Lower lobe of right lung (tissue), 2 donors: ENCODE results near the gene TSG101. TPM values are rescaled to one million over a fixed set of nuclear protein-coding genes. Genes with fewer than 3 reads are reported as not detected.

Source experiments
- ATAC-seq, 2 donors: fragments of 200-7000 bp; cut with Tn5 transposase; one replicate each; pipeline ENCODE4 v1.9.1; 2020 to 2022; ENCODE audit warnings: mild to moderate bottlenecking in 2 of 2, moderate library complexity in 2 of 2
- DNase-seq: peaks from one replicate; pipeline ENCODE4 v3.0.0-alpha.2; 2020
- H3K27ac ChIP-seq: fragments of 200-600 bp; one replicate; pipeline ENCODE4 v1.8.0; 2022
- H3K27me3 ChIP-seq: fragments of 200-600 bp; one replicate; pipeline ENCODE4 v1.8.0; 2022; ENCODE audit warnings: low read depth
- H3K36me3 ChIP-seq: fragments of 200-600 bp; one replicate; pipeline ENCODE4 v1.8.0; 2022; ENCODE audit warnings: mild to moderate bottlenecking
- H3K4me1 ChIP-seq: fragments of 200-600 bp; one replicate; pipeline ENCODE4 v1.8.0; 2022
- H3K4me3 ChIP-seq: fragments of 200-600 bp; one replicate; pipeline ENCODE4 v1.8.0; 2022; ENCODE audit warnings: mild to moderate bottlenecking
- H3K9me3 ChIP-seq: fragments of 200-600 bp; one replicate; pipeline ENCODE4 v1.8.0; 2022
- CTCF ChIP-seq: fragments of 200-600 bp; IDR thresholded peaks from one replicate; pipeline ENCODE4 v1.8.0; 2022; ENCODE audit warnings: antibody characterized with exemption, mild to moderate bottlenecking
- intact Hi-C: fragments of 100-400 bp; cut with DNase I; formaldehyde crosslinking; loops from one replicate; pipeline ENCODE4 v1.11.0; 2022
- total RNA-seq: library from RNA; stranded (reverse); fragmentation: NEBNext Ultra II Directional; extraction: Animal tissue kit (Norgen Biotek cat#: 25700); gene quantifications from one replicate; pipeline ENCODE4 v1.2.1, GENCODE V29; 2021
- donor health status: DM: no; HTN: yes; CAD: no; lungs with severe emphysema.

Gene TSG101
- total RNA-seq, 1 donor from 2014 or later = 61.8 TPM

DNA sequence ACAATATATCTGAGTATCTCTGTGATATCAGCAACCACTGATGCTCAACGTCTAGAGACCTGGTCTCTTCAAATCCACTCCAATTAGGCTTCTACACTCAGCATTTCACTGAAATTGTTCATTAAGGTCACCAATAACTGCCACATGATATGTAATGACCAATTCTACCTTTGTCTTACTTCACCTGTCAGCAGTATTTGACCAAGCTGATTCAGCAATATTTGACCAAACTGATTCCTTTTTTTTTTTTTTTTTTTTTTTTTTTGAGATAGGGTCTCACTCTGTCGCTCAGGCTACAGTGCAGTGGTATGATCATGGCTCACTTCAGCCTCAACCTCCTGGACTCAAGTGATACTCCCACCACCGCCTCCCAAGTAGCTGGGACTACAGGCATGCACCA, 5.6 kb downstream of the TSG101 start:
- intact Hi-C loops = no loop called here
- ATAC-seq = no peak
- DNase-seq = no peak
- H3K9me3 ChIP-seq = no peaks in the 10 kb centered on the region
- no peak for TF ChIP-seq CTCF
- H3K4me1 ChIP-seq = peaks cover 20% of the 10 kb centered on the region
- H3K36me3 ChIP-seq = peaks cover 32% of the 10 kb centered on the region
- no peaks in the 10 kb centered on the region for H3K27me3 ChIP-seq
- H3K27ac ChIP-seq = no peak overlapping the region
- no peak overlapping the region for H3K4me3 ChIP-seq

GRCh38 chr11:18502352-18502751, 24.4 kb downstream of the TSG101 start:
- no peaks in the 10 kb centered on the region for H3K27me3 ChIP-seq
- no peak for TF ChIP-seq CTCF
- peaks cover 89% of the 10 kb centered on the region for H3K36me3 ChIP-seq
- H3K9me3 ChIP-seq = no peaks in the 10 kb centered on the region
- no peak for DNase-seq
- intact Hi-C loops = no loop called here
- no peak overlapping the region for H3K4me3 ChIP-seq
- no peaks in the 10 kb centered on the region for H3K4me1 ChIP-seq
- H3K27ac ChIP-seq = no peak overlapping the region
- ATAC-seq = no peak

GRCh38 chr11:18501629-18502028, 25.1 kb downstream of the TSG101 start:
- DNase-seq (no peak), ATAC-seq (no peak)
- intact Hi-C loops = no loop called here
- no peaks in the 10 kb centered on the region for H3K27me3 ChIP-seq
- TF ChIP-seq CTCF = no peak
- H3K4me3 ChIP-seq = no peak overlapping the region
- no peaks in the 10 kb centered on the region for H3K4me1 ChIP-seq
- no peak overlapping the region for H3K27ac ChIP-seq
- no peaks in the 10 kb centered on the region for H3K9me3 ChIP-seq
- H3K36me3 ChIP-seq = peaks cover 88% of the 10 kb centered on the region

DNA sequence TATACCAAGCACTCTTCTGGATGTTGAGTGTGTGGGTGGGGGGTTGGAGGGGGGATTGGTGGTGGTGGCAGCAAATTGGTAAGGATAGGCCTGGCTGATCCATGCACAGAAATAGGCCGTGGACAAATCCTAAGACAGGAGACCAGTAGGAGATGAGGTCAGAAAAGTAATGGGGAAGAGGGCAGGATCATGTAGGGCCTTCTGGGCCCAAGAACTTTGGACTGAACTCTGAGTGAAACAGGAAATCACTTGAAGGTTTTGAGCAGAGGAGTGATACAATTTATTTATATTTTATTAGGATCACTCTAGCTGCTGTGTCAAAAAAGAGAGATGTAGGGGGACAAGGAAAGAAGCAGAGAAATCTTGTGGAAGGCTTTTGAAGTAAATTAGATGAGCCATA, 28.7 kb downstream of the TSG101 start:
- ATAC-seq (no peak), DNase-seq (no peak)
- peaks cover 78% of the 10 kb centered on the region for H3K36me3 ChIP-seq

GRCh38 chr11:18495703-18496102, 31.0 kb downstream of the TSG101 start:
- ATAC-seq (peak; percentile 13 to 43), DNase-seq (no peak)
- H3K27ac ChIP-seq = no peak overlapping the region
- H3K27me3 ChIP-seq = no peaks in the 10 kb centered on the region
- no peak overlapping the region for H3K4me3 ChIP-seq
- intact Hi-C loops = no loop called here
- peaks cover 7% of the 10 kb centered on the region for H3K4me1 ChIP-seq
- TF ChIP-seq CTCF = no peak
- peaks cover 65% of the 10 kb centered on the region for H3K36me3 ChIP-seq
- H3K9me3 ChIP-seq = no peaks in the 10 kb centered on the region

More for the DNA sequence above, 28.7 kb downstream of the TSG101 start:
- TF ChIP-seq CTCF = no peak
- Histone ChIP-seq H3K27me3 (no peaks in the 10 kb centered on the region), H3K4me3 (no peak overlapping the region), H3K9me3 (no peaks in the 10 kb centered on the region), H3K4me1 (no peaks in the 10 kb centered on the region), H3K27ac (no peak overlapping the region)
- intact Hi-C loops = no loop called here

DNA sequence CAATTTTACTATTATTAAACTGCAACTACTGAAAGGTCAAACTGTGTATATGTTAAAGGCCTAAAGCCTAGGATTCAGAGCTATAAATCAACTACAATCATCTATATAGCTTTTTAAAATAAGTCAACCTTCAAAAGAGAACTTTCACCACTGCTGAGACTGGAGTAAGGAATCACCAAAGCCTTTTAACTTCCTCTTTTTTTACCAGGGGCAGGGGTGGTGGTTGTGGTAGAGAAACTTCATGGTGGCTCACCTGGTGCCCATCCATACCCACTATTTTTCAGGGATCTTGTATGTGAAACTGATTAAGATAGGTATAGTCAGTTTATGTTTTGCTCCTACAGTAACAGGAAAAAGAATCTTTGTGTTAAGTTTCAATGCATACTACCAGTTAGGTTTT, 31.5 kb downstream of the TSG101 start:
- H3K27me3 ChIP-seq = no peaks in the 10 kb centered on the region
- H3K4me1 ChIP-seq = peaks cover 11% of the 10 kb centered on the region
- intact Hi-C loops = no loop called here
- no peak overlapping the region for H3K4me3 ChIP-seq
- DNase-seq (no peak), ATAC-seq (no peak)
- TF ChIP-seq CTCF = no peak
- no peaks in the 10 kb centered on the region for H3K9me3 ChIP-seq
- H3K27ac ChIP-seq = no peak overlapping the region
- H3K36me3 ChIP-seq = peaks cover 65% of the 10 kb centered on the region
